ENCODE measurements around the gene CRIM1.

The CRIM1 gene

DNA sequence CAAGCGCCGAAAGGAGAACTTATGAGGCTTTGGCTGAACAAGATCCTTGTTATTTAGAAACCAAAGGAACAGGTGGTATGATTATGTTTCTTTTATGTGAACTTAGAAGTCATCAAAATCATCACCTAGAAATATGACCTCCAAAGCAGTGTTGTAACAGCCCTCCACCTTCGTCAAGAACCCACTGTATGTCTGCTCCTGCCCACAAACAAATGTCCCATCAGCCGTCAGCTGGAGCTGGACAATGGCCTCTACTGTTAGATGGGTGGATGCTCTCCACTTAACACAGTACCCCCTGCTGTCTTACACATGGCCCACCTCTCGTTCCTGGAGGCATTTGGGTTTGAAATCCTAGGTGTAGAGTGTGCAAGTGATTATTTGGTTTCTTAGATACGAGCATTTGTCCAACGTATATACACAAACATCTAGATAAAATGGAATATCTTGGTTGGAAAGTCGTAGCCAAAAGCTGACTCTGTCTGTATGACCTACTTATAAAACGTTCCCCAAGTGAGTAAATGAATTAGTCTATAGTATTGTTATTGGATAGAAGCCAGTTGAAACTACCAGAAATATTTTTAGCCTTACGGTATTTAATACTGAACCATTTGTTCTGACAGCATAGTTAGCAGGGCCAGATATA, 113.0 kb downstream of the CRIM1 start:
- no peak overlapping the region for H3K4me3 ChIP-seq (ENCODE audit: low read length)
- DNase-seq (ENCODE audit: low read depth, low spot score), result no peak

GRCh38 chr2:36469106-36469477, 113.5 kb downstream of the CRIM1 start:
- DNase-seq (ENCODE audit: low read depth, low spot score), result no peak
- no peak overlapping the region for H3K4me3 ChIP-seq (ENCODE audit: low read length)

GRCh38 chr2:36469710-36470109, 114.1 kb downstream of the CRIM1 start:
- no peak overlapping the region for H3K4me3 ChIP-seq (ENCODE audit: low read length)
- no peak for DNase-seq (ENCODE audit: low read depth, low spot score)

- no peak overlapping the region for H3K4me3 ChIP-seq (ENCODE audit: low read length)
- no peak for DNase-seq (ENCODE audit: low read depth, low spot score)
Observed at GRCh38 chr2:36473230-36473629, 117.7 kb downstream of the CRIM1 start.

- DNase-seq (ENCODE audit: low read depth, low spot score), result no peak
- no peak overlapping the region for H3K4me3 ChIP-seq (ENCODE audit: low read length)
Observed at GRCh38 chr2:36476411-36476810, 120.8 kb downstream of the CRIM1 start.

DNA sequence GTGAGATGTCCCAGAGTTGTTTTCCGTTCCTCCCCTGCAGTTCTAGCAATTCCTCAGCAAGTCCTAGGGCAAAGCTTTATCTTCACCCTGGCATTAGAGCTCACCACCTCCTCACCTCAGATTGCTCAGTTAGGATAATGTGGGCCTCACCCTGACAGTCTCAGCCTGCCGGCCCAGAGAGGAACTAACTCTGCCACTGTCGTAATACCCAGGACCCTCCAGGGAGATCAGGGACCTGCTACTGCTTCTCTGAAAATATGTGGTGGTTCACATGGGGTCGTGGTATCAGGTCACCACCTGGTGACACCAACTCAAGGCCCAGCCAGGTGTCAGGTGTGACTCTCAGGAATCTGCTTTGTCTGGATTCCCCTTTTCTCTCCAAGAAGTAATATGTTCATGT, 121.7 kb downstream of the CRIM1 start:
- DNase-seq (ENCODE audit: low read depth, low spot score), result no peak

DNA sequence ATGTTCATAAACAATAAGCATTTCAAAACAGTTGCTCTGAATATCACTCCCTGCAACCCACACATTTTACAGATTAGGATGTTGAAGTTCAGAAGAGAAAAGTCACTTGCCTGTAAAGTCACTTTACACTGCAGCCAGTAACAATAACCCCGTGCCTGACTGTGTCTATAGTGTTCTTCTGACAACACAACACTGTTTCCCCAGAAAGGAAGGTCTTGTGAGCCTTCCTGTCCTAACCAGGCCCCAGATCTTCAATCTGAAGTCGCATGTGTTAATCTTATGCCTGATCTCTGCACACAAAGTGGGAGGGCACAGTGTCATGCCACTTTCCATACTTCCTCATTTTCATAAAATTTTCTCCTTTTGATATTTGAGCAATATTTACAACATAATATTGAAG, 122.2 kb downstream of the CRIM1 start:
- no peak for DNase-seq (ENCODE audit: low read depth, low spot score)
- no peak overlapping the region for H3K4me3 ChIP-seq (ENCODE audit: low read length)

More for the DNA sequence above, 121.7 kb downstream of the CRIM1 start:
- H3K4me3 ChIP-seq (ENCODE audit: low read length), result no peak overlapping the region

GRCh38 chr2:36478332-36478738, 122.8 kb downstream of the CRIM1 start:
- no peak for DNase-seq (ENCODE audit: low read depth, low spot score)

DNA sequence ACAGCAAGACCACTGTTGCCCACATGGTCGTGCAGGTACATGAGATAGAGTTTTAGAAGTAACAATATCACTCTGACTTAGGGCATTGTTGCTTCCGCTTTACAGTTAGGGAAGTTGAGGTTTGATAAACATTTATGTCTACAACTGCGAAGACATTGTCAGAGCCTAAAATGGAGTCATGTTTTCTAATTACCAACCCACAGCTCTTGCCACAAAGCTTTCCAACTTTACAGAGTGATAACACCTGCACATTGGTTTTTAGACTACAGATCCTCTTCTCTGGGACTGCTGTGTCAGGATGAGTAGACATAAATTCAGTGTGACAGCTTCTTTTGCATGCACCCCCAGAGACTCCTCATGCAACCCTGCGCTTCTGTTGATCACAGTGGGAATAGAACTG, 123.4 kb downstream of the CRIM1 start:
- no peak overlapping the region for H3K4me3 ChIP-seq (ENCODE audit: low read length)
- peak; percentile 76 for DNase-seq (ENCODE audit: low read depth, low spot score)

More at GRCh38 chr2:36478332-36478738, 122.8 kb downstream of the CRIM1 start:
- H3K4me3 ChIP-seq (ENCODE audit: low read length), result no peak overlapping the region

- DNase-seq (ENCODE audit: low read depth, low spot score), result no peak
- H3K4me3 ChIP-seq (ENCODE audit: low read length), result no peak overlapping the region
Observed at GRCh38 chr2:36479406-36479805, 123.8 kb downstream of the CRIM1 start.

- H3K4me3 ChIP-seq (ENCODE audit: low read length), result no peak overlapping the region
- no peak for DNase-seq (ENCODE audit: low read depth, low spot score)
Observed at GRCh38 chr2:36480028-36480427, 124.5 kb downstream of the CRIM1 start.

DNA sequence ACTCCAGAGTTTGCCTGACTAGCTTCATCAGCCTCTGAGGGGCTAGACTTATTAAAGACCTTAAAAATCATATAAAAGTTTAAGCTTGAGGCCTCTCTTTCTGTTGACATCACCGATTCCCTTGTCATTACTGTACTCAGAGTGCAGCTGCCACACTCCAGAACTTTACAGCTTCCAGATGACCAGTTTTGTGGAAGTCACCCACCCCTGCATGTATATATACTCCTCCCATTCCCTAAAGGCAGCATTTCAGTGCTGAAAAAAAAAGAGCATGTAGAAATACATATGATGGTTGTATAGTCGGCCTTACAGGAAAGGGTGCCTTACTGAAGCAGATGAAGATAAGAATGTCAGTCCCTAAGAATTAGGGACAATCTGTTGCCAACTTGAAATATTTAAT, 125.1 kb downstream of the CRIM1 start:
- DNase-seq (ENCODE audit: low read depth, low spot score), result no peak
- H3K4me3 ChIP-seq (ENCODE audit: low read length), result no peak overlapping the region

DNA sequence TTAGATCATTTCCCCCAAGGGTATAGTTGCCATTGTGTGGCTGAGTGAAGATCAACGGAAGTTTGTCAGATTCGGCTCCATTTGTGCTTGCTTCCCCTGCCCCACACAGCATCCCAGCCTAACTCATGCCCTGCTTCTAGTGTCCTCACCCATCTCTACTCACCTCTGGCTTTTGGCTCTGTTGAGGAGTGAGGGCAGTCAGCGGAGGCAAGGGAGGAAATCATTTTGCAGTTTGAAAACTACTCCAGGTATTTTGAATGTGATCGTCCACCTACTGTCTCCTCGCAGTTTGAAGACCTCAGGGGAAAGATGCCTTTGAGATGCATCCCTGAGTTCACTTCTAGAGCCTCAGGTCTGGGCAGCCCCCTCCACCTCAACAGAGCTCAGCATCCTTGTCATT, 126.1 kb downstream of the CRIM1 start:
- no peak overlapping the region for H3K4me3 ChIP-seq (ENCODE audit: low read length)
- DNase-seq (ENCODE audit: low read depth, low spot score), result no peak

- H3K4me3 ChIP-seq (ENCODE audit: low read length), result no peak overlapping the region
- no peak for DNase-seq (ENCODE audit: low read depth, low spot score)
Observed at GRCh38 chr2:36482576-36483214, 127.1 kb downstream of the CRIM1 start.

DNA sequence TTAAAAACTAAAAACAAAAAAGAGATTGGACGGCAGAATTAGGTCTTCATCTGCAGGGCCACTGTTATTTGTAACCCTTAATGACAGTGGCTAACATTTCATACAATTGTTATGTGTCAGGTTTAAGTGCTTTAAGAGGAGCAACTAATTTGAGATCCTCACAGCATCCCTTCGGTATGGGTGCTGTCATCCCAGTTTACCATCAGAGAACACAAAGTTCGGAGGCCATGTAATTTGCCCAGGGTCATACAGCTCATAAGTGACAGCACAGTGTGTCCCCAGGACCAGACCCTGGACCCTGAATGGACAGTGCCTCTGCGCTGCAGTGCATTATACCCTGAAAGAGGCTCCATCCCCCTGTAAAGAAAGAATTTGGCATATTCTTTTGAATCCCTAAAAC, 127.7 kb downstream of the CRIM1 start:
- no peak for DNase-seq (ENCODE audit: low read depth, low spot score)
- no peak overlapping the region for H3K4me3 ChIP-seq (ENCODE audit: low read length)

DNA sequence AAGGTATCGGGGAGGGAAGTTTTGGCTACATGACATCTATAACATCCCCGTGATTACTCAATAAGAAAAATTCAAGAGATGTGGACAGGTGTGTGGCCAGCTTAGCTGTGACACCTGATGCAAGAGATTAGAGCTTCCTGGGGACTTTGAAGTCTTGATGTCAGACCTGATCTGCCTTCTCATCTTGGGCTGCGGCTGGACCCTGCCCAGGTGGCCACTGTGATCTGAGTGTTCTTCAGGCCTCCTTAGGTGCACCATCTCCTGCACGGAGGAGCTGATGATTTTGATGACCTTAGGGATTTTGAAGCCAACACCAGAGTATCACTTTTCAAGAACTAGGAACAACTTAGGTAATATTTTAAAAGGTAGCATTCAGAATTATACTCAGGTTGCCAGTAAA, 128.9 kb downstream of the CRIM1 start:
- no peak for DNase-seq (ENCODE audit: low read depth, low spot score)
- no peak overlapping the region for H3K4me3 ChIP-seq (ENCODE audit: low read length)

DNA sequence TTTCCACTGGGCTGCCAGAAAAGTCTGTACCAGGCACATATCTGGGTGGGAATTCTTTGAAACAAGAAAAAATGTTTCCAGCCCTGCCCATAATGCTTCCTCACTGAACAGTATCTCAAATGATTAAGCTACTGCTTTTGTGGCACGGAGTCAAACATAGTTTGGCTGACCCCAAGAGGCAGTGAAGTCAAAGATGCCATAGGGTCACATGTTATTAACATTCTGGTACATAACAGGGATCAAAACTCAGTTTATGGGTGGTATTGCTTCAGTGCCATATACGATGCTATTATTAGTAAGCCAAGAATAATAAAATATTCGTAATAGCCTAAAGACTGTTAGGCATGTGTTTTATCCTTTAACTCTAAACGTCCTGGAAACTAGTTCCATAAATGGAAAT, 129.9 kb downstream of the CRIM1 start:
- H3K4me3 ChIP-seq (ENCODE audit: low read length), result no peak overlapping the region
- no peak for DNase-seq (ENCODE audit: low read depth, low spot score)

DNA sequence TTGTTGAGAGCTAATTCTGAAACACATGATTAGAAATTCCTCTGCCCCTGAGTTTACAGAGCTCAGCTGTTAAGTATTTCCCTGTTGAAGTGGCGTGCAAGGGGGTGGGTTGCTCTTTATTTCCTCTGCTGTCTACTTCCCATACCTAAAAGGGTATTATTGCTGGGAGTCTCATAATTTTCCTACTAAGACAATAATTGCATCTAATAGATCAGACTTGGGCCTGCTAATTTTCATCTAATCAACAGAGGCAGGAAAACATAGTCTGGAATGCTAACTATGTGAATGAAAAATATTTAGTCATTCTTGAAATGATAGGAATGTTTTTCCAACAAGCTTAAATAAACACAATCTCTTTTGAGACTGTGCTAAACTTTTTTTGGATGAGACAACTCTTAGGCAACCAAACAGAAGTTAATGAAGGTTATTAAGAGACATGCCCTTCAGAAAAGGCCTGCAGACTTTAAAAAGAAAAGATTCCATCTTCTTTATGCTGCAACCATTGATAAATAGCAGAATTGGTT, 131.0 kb downstream of the CRIM1 start:
- no peak overlapping the region for H3K4me3 ChIP-seq (ENCODE audit: low read length)
- DNase-seq (ENCODE audit: low read depth, low spot score), result no peak

DNA sequence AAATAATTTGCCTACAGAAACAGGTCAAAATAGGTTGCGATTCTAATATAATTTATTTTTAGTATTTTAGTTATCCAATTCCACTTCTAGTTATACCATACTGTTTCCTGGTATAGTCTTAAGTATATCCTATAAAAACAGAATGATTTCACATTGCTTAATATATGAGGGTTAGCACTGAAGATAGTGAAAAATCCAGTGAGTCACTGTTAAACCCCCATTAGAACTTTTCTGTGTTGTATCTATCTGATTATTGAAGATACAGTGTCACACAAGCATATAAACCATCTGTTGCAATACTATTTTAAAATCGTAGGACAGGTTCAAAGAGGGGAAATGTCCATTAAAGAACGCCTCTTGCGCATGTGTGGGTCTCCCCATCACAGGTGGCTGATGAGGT, 132.4 kb downstream of the CRIM1 start:
- no peak for DNase-seq (ENCODE audit: low read depth, low spot score)
- H3K4me3 ChIP-seq (ENCODE audit: low read length), result no peak overlapping the region

DNA sequence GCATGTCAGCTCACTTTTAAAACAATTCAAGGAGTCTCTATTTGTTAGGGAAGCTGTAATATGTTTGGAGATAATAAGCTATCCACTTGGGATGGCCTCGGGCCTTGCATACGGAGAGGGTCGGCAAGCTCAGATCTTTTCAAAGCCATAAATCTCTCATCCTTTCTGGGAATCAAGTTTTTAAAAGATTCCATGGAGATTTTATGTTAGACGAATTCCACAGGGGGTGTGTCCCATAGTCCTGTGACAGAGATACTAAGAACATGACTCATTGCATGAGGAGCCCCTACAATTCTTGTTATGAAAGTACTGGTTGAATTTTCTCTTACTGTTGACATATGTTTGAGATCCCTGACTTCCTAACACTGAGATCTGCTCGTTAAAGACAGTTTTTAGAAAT, 133.7 kb downstream of the CRIM1 start:
- no peak overlapping the region for H3K4me3 ChIP-seq (ENCODE audit: low read length)
- no peak for DNase-seq (ENCODE audit: low read depth, low spot score)

DNA sequence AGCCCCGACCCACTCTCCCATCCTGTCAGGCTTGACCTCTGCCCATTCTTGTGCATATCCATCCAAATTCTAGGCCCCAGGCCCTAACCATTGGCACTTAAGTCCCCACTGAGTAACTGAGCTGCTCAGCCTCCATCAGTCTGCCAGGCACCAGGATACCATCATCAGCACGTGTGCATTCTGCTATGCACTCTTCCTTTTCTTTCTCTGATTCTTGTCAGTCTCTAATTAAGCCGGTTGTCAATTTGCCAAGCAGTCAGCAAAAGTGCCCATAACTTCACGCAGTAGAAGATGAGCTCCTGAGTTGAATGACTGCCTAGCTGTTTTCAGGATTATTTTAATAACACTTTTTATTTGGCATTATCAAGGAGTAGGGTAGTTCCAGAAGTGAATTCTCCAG, 135.2 kb downstream of the CRIM1 start:
- H3K4me3 ChIP-seq (ENCODE audit: low read length), result no peak overlapping the region
- DNase-seq (ENCODE audit: low read depth, low spot score), result no peak
